ENCODE data around the gene PPOX. TPM values are rescaled to one million over a fixed set of nuclear protein-coding genes. Genes with fewer than 3 reads are reported as not detected.

PPOX gene
- total RNA-seq, 1 donor from 2014 or later, result 20.0 TPM

DNA sequence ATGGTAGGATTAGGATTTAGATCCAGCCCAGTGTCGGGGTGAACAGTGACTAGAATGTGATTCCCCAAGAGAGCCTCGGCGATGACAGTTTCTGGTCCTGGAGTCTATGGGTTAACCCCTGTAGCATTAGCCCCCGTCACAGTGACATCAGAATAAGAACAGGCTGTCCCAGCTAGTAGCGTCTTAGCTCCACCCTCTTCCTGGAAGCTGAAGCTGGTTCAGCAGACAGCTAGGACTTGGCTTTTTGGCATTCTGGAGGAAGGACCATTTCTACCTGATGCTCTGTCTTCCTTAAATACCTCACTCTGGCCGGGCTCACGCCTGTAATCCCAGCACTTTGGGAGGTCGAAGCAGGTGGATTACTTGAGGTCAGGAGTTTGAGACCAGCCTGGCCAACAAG, 40.9 kb downstream of the PPOX start:
- FAIRE-seq, result no peak
- Histone ChIP-seq H3K4me3 (ENCODE audit: insufficient read depth, low read depth, low read length) (no peak overlapping the region), H3K27ac (ENCODE audit: low read depth, low read length) (no peak overlapping the region), H3K9ac (ENCODE audit: low read length) (no peak overlapping the region), H2AFZ (ENCODE audit: low read depth, low read length) (no peak overlapping the region), H3K79me2 (ENCODE audit: insufficient read depth, low read length) (peaks cover 35% of the 10 kb centered on the region), H4K20me1 (ENCODE audit: insufficient read depth, low read length) (peaks cover 21% of the 10 kb centered on the region), H3K36me3 (ENCODE audit: insufficient read depth, low read length) (peaks cover 43% of the 10 kb centered on the region), H3K4me2 (ENCODE audit: low read length) (no peak overlapping the region), H3K27me3 (ENCODE audit: insufficient read depth, low read length) (no peaks in the 10 kb centered on the region), H3K9me3 (ENCODE audit: insufficient read depth, low read depth, low read length) (no peaks in the 10 kb centered on the region), H3K4me1 (ENCODE audit: insufficient read depth, low read length) (peaks cover 13% of the 10 kb centered on the region)
- peaks cover 7% of the 10 kb centered on the region for H3K4me1 Mint-ChIP-seq (ENCODE audit: low read depth, unreplicated experiment)
- no peaks in the 10 kb centered on the region for H3K27me3 Mint-ChIP-seq (ENCODE audit: low read depth, unreplicated experiment)
- no peak overlapping the region for H3K4me3 Mint-ChIP-seq (ENCODE audit: unreplicated experiment)
- no peak overlapping the region for H3K27ac Mint-ChIP-seq (ENCODE audit: unreplicated experiment)
- TF ChIP-seq EZH2 (IDR thresholded peaks at IDR 0.05; ENCODE audit: insufficient read depth, low read length), result no peak
- TF ChIP-seq, protein P1, sequence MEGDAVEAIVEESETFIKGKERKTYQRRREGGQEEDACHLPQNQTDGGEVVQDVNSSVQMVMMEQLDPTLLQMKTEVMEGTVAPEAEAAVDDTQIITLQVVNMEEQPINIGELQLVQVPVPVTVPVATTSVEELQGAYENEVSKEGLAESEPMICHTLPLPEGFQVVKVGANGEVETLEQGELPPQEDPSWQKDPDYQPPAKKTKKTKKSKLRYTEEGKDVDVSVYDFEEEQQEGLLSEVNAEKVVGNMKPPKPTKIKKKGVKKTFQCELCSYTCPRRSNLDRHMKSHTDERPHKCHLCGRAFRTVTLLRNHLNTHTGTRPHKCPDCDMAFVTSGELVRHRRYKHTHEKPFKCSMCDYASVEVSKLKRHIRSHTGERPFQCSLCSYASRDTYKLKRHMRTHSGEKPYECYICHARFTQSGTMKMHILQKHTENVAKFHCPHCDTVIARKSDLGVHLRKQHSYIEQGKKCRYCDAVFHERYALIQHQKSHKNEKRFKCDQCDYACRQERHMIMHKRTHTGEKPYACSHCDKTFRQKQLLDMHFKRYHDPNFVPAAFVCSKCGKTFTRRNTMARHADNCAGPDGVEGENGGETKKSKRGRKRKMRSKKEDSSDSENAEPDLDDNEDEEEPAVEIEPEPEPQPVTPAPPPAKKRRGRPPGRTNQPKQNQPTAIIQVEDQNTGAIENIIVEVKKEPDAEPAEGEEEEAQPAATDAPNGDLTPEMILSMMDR (IDR thresholded peaks at IDR 0.05; ENCODE audit: insufficient read depth, low read depth, low read length), result no peak
- DNase-seq (ENCODE audit: low read depth), result no peak
- no peaks in the 10 kb centered on the region for H3K9me3 Mint-ChIP-seq (ENCODE audit: unreplicated experiment)
- H3K36me3 Mint-ChIP-seq (ENCODE audit: low read depth, unreplicated experiment), result peaks cover 16% of the 10 kb centered on the region

DNA sequence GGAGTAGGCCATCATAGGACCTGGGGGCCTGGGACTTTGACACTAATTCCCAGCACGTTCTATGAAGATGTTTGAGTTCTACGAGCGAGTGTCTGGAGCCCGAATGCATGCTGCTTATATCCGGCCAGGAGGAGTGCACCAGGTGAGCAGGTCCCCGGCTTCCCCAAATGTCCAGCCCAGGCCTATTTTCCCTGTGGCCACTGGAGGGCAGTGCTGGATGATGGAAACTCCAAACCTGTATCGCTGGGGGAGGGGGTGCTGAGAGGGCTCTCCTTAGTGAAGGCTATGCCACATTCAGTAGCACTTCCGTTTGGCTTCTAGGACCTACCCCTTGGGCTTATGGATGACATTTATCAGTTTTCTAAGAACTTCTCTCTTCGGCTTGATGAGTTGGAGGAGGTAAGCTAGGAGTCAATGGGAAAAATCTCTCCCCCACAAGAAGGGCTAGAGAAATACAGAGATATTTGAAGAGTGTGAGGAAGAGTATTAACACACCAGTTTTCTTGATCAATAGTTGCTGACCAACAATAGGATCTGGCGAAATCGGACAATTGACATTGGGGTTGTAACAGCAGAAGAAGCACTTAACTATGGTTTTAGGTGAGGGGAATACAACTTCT, 43.7 kb downstream of the PPOX start:
- H3K27me3 ChIP-seq (ENCODE audit: insufficient read depth, low read length), result no peaks in the 10 kb centered on the region
- H3K4me3 ChIP-seq (ENCODE audit: insufficient read depth, low read depth, low read length), result no peak overlapping the region
- Mint-ChIP-seq H3K4me1 (ENCODE audit: low read depth, unreplicated experiment) (peaks cover 7% of the 10 kb centered on the region), H3K27me3 (ENCODE audit: low read depth, unreplicated experiment) (no peaks in the 10 kb centered on the region), H3K27ac (ENCODE audit: unreplicated experiment) (peak overlapping the region; percentile 10), H3K4me3 (ENCODE audit: unreplicated experiment) (no peak overlapping the region), H3K9me3 (ENCODE audit: unreplicated experiment) (no peaks in the 10 kb centered on the region), H3K36me3 (ENCODE audit: low read depth, unreplicated experiment) (peaks cover 30% of the 10 kb centered on the region)
- peaks cover 47% of the 10 kb centered on the region for H3K36me3 ChIP-seq (ENCODE audit: insufficient read depth, low read length)
- DNase-seq (ENCODE audit: low read depth), result peak; percentile 38
- H3K79me2 ChIP-seq (ENCODE audit: insufficient read depth, low read length), result peaks cover 10% of the 10 kb centered on the region
- no peak overlapping the region for H3K27ac ChIP-seq (ENCODE audit: low read depth, low read length)
- no peak overlapping the region for H3K4me2 ChIP-seq (ENCODE audit: low read length)
- TF ChIP-seq, protein P1 (IDR thresholded peaks at IDR 0.05; ENCODE audit: insufficient read depth, low read depth, low read length), result peak; percentile 92
- TF ChIP-seq EZH2 (IDR thresholded peaks at IDR 0.05; ENCODE audit: insufficient read depth, low read length), result no peak
- H2AFZ ChIP-seq (ENCODE audit: low read depth, low read length), result no peak overlapping the region
- FAIRE-seq, result no peak
- H3K9me3 ChIP-seq (ENCODE audit: insufficient read depth, low read depth, low read length), result no peaks in the 10 kb centered on the region
- no peak overlapping the region for H3K9ac ChIP-seq (ENCODE audit: low read length)
- peaks cover 6% of the 10 kb centered on the region for H3K4me1 ChIP-seq (ENCODE audit: insufficient read depth, low read length)
- H4K20me1 ChIP-seq (ENCODE audit: insufficient read depth, low read length), result peaks cover 21% of the 10 kb centered on the region

DNA sequence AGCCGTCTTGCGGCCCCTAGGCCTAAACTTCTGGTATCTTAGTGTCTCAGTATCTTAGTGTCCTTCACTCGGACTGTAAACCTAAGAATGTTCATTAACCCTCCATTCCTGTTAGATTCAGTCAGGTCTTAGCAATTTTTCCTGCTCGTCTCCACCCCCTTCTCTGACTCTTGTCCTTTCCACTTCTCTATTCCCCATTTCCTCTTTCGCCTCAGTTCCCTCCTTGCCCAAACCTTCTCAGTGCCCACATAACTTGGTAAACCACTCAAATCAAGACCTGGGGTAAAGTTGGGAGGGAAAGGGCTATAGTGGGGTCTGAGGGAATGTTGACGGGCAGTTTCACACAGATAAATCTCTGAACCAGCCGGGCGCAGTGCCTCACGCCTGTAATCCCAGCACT, 48.1 kb downstream of the PPOX start:
- H3K27me3 Mint-ChIP-seq (ENCODE audit: low read depth, unreplicated experiment), result no peaks in the 10 kb centered on the region
- peaks cover 20% of the 10 kb centered on the region for H3K4me1 Mint-ChIP-seq (ENCODE audit: low read depth, unreplicated experiment)
- Histone ChIP-seq H3K4me2 (ENCODE audit: low read length) (no peak overlapping the region), H3K79me2 (ENCODE audit: insufficient read depth, low read length) (peaks cover 4% of the 10 kb centered on the region), H3K4me1 (ENCODE audit: insufficient read depth, low read length) (peaks cover 14% of the 10 kb centered on the region), H3K36me3 (ENCODE audit: insufficient read depth, low read length) (peaks cover 32% of the 10 kb centered on the region), H3K9me3 (ENCODE audit: insufficient read depth, low read depth, low read length) (no peaks in the 10 kb centered on the region), H3K9ac (ENCODE audit: low read length) (no peak overlapping the region), H3K27me3 (ENCODE audit: insufficient read depth, low read length) (no peaks in the 10 kb centered on the region), H4K20me1 (ENCODE audit: insufficient read depth, low read length) (peaks cover 11% of the 10 kb centered on the region), H2AFZ (ENCODE audit: low read depth, low read length) (no peak overlapping the region), H3K4me3 (ENCODE audit: insufficient read depth, low read depth, low read length) (no peak overlapping the region), H3K27ac (ENCODE audit: low read depth, low read length) (no peak overlapping the region)
- no peak for DNase-seq (ENCODE audit: low read depth)
- TF ChIP-seq EZH2 (IDR thresholded peaks at IDR 0.05; ENCODE audit: insufficient read depth, low read length), result no peak
- TF ChIP-seq, protein P1 (IDR thresholded peaks at IDR 0.05; ENCODE audit: insufficient read depth, low read depth, low read length), result no peak
- H3K9me3 Mint-ChIP-seq (ENCODE audit: unreplicated experiment), result no peaks in the 10 kb centered on the region
- H3K27ac Mint-ChIP-seq (ENCODE audit: unreplicated experiment), result no peak overlapping the region
- no peak for FAIRE-seq
- H3K36me3 Mint-ChIP-seq (ENCODE audit: low read depth, unreplicated experiment), result peaks cover 31% of the 10 kb centered on the region
- no peak overlapping the region for H3K4me3 Mint-ChIP-seq (ENCODE audit: unreplicated experiment)

Measured in astrocyte (in vitro differentiated cells and primary cell).